ENCODE measurements around the gene ELMO2.

Gene ELMO2

DNA sequence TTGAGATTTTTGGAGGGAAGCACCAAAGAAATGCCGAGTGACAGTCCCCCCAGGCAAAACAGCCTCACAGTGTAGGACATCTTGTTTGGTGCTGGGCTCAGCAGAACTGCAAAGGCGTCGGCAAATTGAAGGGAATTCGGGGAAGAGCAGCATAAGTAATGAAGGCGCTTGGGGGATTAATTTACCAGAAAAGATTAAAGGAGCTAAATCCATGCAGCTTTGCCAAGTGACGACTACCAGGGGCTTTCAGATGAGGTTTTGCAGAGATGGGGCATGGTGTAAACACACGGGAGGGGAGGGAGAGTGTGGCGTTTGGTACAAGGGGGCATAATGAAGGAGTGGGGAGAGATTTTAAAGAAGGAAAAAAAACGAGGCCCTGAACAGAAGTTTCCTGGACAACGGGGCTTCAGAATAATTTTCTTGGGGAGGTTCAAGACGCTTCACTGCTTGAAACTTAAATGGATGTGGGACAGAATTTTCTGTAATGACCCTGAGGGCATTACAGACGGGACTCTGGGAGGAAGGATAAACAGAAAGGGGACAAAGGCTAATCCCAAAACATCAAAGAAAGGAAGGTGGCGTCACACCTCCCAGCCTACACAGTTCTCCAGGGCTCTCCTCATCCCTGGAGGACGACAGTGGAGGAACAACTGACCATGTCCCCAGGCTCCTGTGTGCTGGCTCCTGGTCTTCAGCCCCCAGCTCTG, 52.8 kb downstream of the ELMO2 start:
- in situ Hi-C loops (cut with MboI; ENCODE audit: low sequenced_read_pairs), result no loop called here

GRCh38 chr20:46352370-46352938, 54.0 kb downstream of the ELMO2 start:
- in situ Hi-C loops (cut with MboI; ENCODE audit: low sequenced_read_pairs), result no loop called here

- in situ Hi-C loops (cut with MboI; ENCODE audit: low sequenced_read_pairs), result no loop called here
Measured at GRCh38 chr20:46351357-46352058, 54.9 kb downstream of the ELMO2 start.

DNA sequence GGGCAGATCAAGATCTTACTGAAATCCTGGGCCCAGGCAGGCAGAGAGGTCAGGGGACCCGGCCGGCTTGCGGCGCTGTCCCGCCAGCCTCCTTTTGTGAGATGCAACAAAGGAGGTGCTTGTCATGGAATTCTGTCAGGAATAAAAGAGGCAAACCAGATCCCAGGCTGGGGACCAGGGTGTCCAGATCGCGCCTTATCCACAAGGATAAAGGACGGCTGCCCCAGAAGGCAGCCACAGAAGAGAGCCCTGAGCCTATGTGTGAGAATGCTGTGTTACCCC, 55.5 kb downstream of the ELMO2 start:
- in situ Hi-C loops (cut with MboI; ENCODE audit: low sequenced_read_pairs), result no loop called here

GRCh38 chr20:46350201-46350985, 56.0 kb downstream of the ELMO2 start:
- in situ Hi-C loops (cut with MboI; ENCODE audit: low sequenced_read_pairs), result no loop called here

- in situ Hi-C loops (cut with MboI; ENCODE audit: low sequenced_read_pairs), result loop anchor here (25.0 kb wide), 1 partner anchor 212 kb away; no protein-coding TSS in a partner anchor
Measured at GRCh38 chr20:46349742-46350056, 56.7 kb downstream of the ELMO2 start.

DNA sequence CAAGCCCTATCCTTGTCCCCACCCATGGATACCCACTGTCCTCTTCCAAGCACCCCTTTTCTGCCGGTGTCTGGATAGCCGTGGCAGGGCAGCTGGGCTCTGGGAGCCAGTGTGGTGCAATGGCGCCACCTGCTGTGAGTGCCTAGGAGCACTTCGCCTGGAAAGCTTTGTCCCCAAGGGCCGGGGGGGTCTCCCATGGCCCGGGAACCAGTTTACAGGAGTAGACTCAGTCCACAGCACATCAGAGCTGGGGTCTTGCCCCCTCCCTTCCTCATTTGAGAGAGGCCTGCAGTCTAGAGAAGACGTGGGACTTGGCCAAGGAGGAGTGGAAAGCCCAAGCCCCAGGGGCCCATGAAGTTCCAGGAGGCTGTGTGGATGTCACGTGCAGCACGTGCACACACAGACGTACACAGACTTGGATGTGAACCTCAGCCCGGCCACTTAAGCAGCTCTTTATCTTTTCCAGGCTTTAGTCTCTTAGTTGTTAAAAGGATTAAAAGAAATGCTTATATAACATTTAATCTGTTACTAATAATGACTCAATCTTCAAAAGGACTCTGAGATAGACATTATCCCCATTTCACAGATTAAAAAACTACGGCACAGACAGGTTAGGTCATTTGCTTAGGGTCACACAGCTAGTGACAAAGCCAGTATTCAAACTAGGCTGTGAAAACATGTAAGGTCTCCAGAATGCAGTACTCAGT, 57.2 kb downstream of the ELMO2 start:
- in situ Hi-C loops (cut with MboI; ENCODE audit: low sequenced_read_pairs), result loop anchor here (25.0 kb wide), 1 partner anchor 212 kb away; no protein-coding TSS in a partner anchor

DNA sequence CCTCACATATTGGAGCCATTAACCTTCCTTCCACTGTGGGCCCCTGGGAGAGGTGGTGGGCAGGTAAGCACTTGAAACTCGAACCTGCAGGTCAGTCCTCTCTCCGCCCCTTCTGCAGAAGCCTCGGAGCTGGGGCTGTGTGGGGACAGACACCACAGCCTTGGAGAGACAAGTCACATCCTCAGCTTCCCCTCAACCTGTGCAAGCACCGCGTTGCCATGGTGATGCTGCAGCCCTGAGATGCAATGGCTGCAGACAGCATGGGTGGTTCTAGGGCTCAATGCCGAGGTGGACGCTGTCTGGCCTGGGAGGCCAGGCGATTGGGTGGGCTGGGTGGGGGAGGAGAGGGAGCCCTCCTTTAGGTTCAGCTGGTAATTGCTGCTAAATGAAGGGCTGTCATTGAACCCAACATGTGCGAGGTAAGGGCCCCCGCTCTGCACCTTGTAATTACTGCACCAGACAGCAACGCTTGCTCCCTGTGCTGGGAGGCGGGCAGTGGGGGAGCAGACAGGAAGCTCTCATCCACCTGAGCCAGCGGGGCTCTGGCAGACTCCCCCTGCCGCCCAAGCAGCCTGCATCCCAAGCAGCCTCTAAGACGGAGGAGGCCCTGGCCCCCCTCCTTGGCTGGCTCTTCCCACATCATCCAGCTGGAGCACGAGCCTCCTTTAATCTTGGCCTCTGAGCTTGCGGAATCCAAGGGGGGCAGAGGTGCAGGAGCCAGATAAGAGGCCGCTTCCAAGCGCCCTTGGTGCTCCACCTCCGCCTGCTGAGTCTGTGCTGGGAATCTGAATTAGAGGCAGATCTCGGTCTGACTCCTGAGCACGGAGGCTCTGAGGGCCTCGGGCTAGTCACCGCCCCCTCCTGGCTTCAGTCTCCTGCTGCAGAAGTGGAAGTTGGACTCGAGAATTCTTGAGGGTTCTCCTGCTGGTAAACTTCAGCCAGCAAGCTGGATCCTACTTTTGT, 58.3 kb downstream of the ELMO2 start:
- in situ Hi-C loops (cut with MboI; ENCODE audit: low sequenced_read_pairs), result loop anchor here (25.0 kb wide), 1 partner anchor 211 kb away; no protein-coding TSS in a partner anchor

DNA sequence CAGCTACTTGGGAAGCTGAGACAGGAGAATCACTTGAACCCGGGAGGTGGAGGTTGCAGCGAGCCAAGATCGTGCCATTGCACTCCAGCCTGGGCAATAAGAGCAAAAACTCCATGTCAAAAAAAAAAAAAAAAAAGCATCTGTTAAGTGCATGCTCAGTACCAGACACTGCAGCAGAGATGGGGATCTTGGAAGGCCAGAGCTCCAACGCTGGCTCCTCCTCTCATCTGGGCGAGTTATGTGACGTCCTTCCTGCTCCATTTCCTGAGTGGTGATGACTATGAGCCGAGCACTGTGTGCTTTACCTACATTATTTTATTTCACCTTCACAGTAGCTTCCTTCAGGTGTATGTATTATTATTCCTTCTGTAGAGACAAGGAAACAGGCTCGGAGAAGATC, 59.6 kb downstream of the ELMO2 start:
- in situ Hi-C loops (cut with MboI; ENCODE audit: low sequenced_read_pairs), result loop anchor here (25.0 kb wide), 1 partner anchor 209 kb away; no protein-coding TSS in a partner anchor

GRCh38 chr20:46344488-46345162, 61.8 kb downstream of the ELMO2 start:
- in situ Hi-C loops (cut with MboI; ENCODE audit: low sequenced_read_pairs), result loop anchor here (25.0 kb wide), 1 partner anchor 207 kb away; no protein-coding TSS in a partner anchor

- in situ Hi-C loops (cut with MboI; ENCODE audit: low sequenced_read_pairs), result loop anchor here (25.0 kb wide), 1 partner anchor 207 kb away; no protein-coding TSS in a partner anchor
Measured at GRCh38 chr20:46343975-46344357, 62.4 kb downstream of the ELMO2 start.

GRCh38 chr20:46343348-46343974, 63.0 kb downstream of the ELMO2 start:
- in situ Hi-C loops (cut with MboI; ENCODE audit: low sequenced_read_pairs), result loop anchor here (25.0 kb wide), 1 partner anchor 206 kb away; no protein-coding TSS in a partner anchor

DNA sequence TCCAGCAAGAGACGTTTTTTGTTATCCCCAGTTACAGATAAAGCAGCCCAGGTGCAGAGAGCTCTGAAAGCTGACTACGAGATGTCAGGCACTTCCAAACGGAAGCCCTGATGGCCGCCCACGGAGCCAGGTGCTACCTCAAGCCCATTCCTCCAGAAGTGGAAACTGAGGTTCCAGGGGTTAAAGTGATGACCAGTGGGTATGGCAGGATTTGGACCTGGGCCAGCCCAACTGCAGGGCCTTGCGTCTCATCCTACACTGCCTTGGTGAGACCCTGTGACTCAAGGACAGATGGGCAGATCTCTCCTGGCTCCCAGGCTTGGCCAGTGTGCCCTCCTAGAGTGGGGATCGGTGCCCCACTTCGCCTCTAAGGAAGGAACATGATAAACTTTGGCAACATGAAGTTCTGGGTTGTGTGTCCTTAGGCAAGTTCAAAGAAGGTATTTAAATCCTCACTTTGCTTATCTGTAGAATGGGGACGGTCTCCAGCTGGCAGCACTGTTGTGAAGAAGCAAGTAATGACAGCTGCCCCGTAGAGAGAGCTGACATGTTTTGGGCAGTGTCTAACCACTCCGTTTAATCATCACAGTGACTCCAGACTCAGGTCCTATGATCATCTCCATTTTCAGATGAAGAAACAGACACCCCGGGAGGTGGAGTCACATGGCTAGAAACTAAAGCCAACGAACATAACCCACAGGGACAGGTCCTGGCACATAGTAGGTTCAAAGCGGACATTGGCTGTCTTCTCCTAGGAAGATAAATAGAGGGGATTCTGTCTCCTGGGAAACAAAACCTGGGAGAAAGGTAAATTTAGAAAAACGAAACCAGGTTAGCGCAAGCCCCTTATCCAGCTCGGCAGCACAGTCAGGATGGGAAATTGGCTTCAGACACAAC, 63.7 kb downstream of the ELMO2 start:
- in situ Hi-C loops (cut with MboI; ENCODE audit: low sequenced_read_pairs), result loop anchor here (25.0 kb wide), 1 partner anchor 205 kb away; no protein-coding TSS in a partner anchor

GRCh38 chr20:46342010-46342378, 64.4 kb downstream of the ELMO2 start:
- in situ Hi-C loops (cut with MboI; ENCODE audit: low sequenced_read_pairs), result loop anchor here (25.0 kb wide), 1 partner anchor 205 kb away; no protein-coding TSS in a partner anchor

DNA sequence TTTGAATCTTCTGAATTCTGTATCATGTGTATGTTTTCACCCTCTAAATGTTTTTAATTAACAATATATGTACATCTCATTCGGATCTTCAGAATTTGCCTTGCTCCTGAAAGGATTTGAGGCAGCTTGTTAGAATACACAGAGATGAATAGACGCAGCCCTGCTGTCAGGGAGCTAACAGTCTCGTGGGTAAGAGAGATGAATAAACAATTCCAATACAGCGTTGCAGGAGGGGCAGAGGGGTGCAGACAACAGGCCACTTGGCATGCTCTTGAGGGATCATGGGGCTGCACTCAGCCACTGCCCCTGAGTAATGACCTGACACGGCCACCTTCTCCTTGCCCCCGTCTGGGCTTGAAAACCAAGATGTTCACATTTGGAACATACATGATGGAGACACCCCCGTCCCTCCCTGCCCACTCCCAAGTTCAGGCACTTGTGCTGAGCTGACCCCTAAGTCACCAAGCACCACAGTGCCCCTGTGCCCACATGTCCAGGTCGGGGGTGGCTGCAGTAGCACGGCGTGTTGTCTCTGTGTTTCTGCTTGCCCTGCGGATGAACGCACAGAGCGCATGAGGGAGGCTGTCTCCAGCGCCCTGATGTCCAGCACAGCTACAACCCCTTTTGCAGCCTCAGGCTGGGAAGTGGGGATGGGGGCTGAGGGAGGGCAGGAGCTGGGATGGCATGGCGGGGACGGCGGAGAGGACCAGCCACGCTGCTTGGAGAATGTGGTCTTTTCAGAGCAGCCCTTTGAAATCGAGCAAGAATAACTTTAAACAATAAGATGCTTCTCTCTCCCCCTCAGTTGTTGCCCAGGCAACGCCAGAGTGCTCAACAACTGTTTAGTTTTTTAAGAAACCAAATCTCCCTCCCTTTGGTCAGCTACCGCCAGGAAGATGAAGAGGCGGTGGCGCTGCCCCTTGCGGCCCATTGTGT, 65.1 kb downstream of the ELMO2 start:
- in situ Hi-C loops (cut with MboI; ENCODE audit: low sequenced_read_pairs), result loop anchor here (25.0 kb wide), 1 partner anchor 204 kb away; no protein-coding TSS in a partner anchor

- in situ Hi-C loops (cut with MboI; ENCODE audit: low sequenced_read_pairs), result loop anchor here (25.0 kb wide), 1 partner anchor 202 kb away; no protein-coding TSS in a partner anchor
Measured at GRCh38 chr20:46339037-46339436, 67.4 kb downstream of the ELMO2 start.

Data from HL-60/S4 treated with phorbol 12-myristate 13-acetate at 8.2 ng/mL for 4 days and 3 days (cell line).